OCI-LY7 (cell line): ENCODE measurements around the gene LIN7A.

Experiments
- CTCF ChIP-seq: fragments of 200-600 bp; sonication (generic); conservative IDR thresholded peaks from 2 replicates; pipeline ENCODE4 v1.5.1; 2014; ENCODE audit warnings: mild to moderate bottlenecking, antibody characterized with exemption, low read length, moderate library complexity, mixed read lengths
- EZH2phosphoT487 ChIP-seq: fragments of 200-600 bp; sonication (generic); IDR thresholded peaks from 2 replicates; pipeline ENCODE4 v1.6.1; 2018; ENCODE audit warnings: low read depth, borderline replicate concordance, mild to moderate bottlenecking, mixed run types, antibody characterized with exemption, low read length, moderate library complexity, mixed read lengths

- no peak for TF ChIP-seq CTCF
- TF ChIP-seq EZH2phosphoT487: no peak
These were observed 161.0 kb downstream of the LIN7A start for GRCh38 chr12:80776706-80777105.
